ENCODE measurements around the gene GPR85.
"Not testable (repeated sequence)": the region's sequence is repeated elsewhere in the genome, so short reads cannot be mapped to it uniquely, and the experiment has no call there.

Gene GPR85

GRCh38 chr7:113086431-113086888 lies at the start of gene GPR85:
TSS of gene GPR85 (minus strand) at chr7:113086827. CDS start at chr7:113084721, 2,106 bp downstream.
- no peak for DNase-seq (ENCODE audit: low read depth, low spot score)
- peak within 1 kb of the TSS; percentile 82 for H3K27ac ChIP-seq

GRCh38 chr7:113134025-113134424 lies 47.4 kb upstream of the GPR85 start:
- no peak overlapping the region for H3K27ac ChIP-seq
- DNase-seq (ENCODE audit: low read depth, low spot score), result no peak

- no peak for DNase-seq (ENCODE audit: low read depth, low spot score)
- no peak overlapping the region for H3K27ac ChIP-seq
Measured at GRCh38 chr7:113131367-113131766, 44.7 kb upstream of the GPR85 start.

GRCh38 chr7:113128031-113128430 lies 41.4 kb upstream of the GPR85 start:
- H3K27ac ChIP-seq, result no peak overlapping the region
- peak; percentile 26 for DNase-seq (ENCODE audit: low read depth, low spot score)

GRCh38 chr7:113125728-113126127 lies 39.1 kb upstream of the GPR85 start:
- no peak overlapping the region for H3K27ac ChIP-seq
- no peak for DNase-seq (ENCODE audit: low read depth, low spot score)

- H3K27ac ChIP-seq, result no peak overlapping the region
- no peak for DNase-seq (ENCODE audit: low read depth, low spot score)
Measured at GRCh38 chr7:113122744-113123143, 36.1 kb upstream of the GPR85 start.

- no peak for DNase-seq (ENCODE audit: low read depth, low spot score)
- H3K27ac ChIP-seq, result no peak overlapping the region
Measured at GRCh38 chr7:113120647-113121046, 34.0 kb upstream of the GPR85 start.

GRCh38 chr7:113119429-113119828 lies 32.8 kb upstream of the GPR85 start:
- H3K27ac ChIP-seq, result no peak overlapping the region
- no peak for DNase-seq (ENCODE audit: low read depth, low spot score)

GRCh38 chr7:113118074-113118959 lies 31.7 kb upstream of the GPR85 start, which contains the start of gene SMIM30:
TSS of gene SMIM30 (minus strand) at chr7:113118554. CDS start at chr7:113117578, 976 bp downstream.
- peak within 1 kb of the TSS; percentile 55 for H3K27ac ChIP-seq
- DNase-seq (ENCODE audit: low read depth, low spot score), result no peak

- peak overlapping the region; percentile 55 for H3K27ac ChIP-seq
- DNase-seq (ENCODE audit: low read depth, low spot score), result not testable (repeated sequence)
Measured at GRCh38 chr7:113117374-113117774, 30.7 kb upstream of the GPR85 start.

- no peak overlapping the region for H3K27ac ChIP-seq
- DNase-seq (ENCODE audit: low read depth, low spot score), result no peak
Measured at GRCh38 chr7:113113912-113114311, 27.3 kb upstream of the GPR85 start.

- no peak for DNase-seq (ENCODE audit: low read depth, low spot score)
- no peak overlapping the region for H3K27ac ChIP-seq
Measured at GRCh38 chr7:113109718-113110117, 23.1 kb upstream of the GPR85 start.

- DNase-seq (ENCODE audit: low read depth, low spot score), result no peak
Measured at GRCh38 chr7:113100121-113100603, 13.5 kb upstream of the GPR85 start.

GRCh38 chr7:113099284-113099919 lies 12.8 kb upstream of the GPR85 start:
- peak; percentile 71 for DNase-seq (ENCODE audit: low read depth, low spot score)

More at GRCh38 chr7:113100121-113100603, 13.5 kb upstream of the GPR85 start:
- H3K27ac ChIP-seq, result peak overlapping the region; percentile 83

GRCh38 chr7:113094517-113095249 lies 8.1 kb upstream of the GPR85 start:
- no peak overlapping the region for H3K27ac ChIP-seq
- DNase-seq (ENCODE audit: low read depth, low spot score), result no peak

More at GRCh38 chr7:113099284-113099919, 12.8 kb upstream of the GPR85 start:
- H3K27ac ChIP-seq, result peak overlapping the region; percentile 83

- no peak overlapping the region for H3K27ac ChIP-seq
Measured at GRCh38 chr7:113093561-113093960, 6.9 kb upstream of the GPR85 start.

GRCh38 chr7:113092762-113093161 lies 6.1 kb upstream of the GPR85 start:
- H3K27ac ChIP-seq, result no peak overlapping the region
- no peak for DNase-seq (ENCODE audit: low read depth, low spot score)

More at GRCh38 chr7:113093561-113093960, 6.9 kb upstream of the GPR85 start:
- DNase-seq (ENCODE audit: low read depth, low spot score), result no peak

GRCh38 chr7:113087071-113087998 lies 708 bp upstream of the GPR85 start:
- peak overlapping the region; percentile 82 for H3K27ac ChIP-seq

GRCh38 chr7:113085781-113086390 lies 741 bp downstream of the GPR85 start:
- H3K27ac ChIP-seq, result peak overlapping the region; percentile 82
- no peak for DNase-seq (ENCODE audit: low read depth, low spot score)

More at GRCh38 chr7:113087071-113087998, 708 bp upstream of the GPR85 start:
- peak; percentile 43 for DNase-seq (ENCODE audit: low read depth, low spot score)
